Uterus (tissue), 4 donors: ENCODE results near the gene TCP1. TPM values are rescaled to one million over a fixed set of nuclear protein-coding genes. Genes with fewer than 3 reads are reported as not detected.
A peak's percentile ranks its signal among the peaks of the same experiment; 100 is the strongest.

Experiments
- DNase-seq, 2 donors: peaks; one replicate each; pipeline ENCODE4 v3.0.0-alpha.2; 2019 to 2020
- H3K27ac ChIP-seq, 2 donors: fragments of 200-600 bp; sonication (generic); 1 replicate in 1 of 2; 2 replicates in 1 of 2; pipeline ENCODE4 v1.5.1; 2016 to 2018
- H3K27me3 ChIP-seq, 2 donors: fragments of 200-600 bp; sonication (generic); one replicate each; pipeline ENCODE4 v1.5.1; 2018 to 2019; ENCODE audit warnings: control low read depth in 1 of 2
- H3K36me3 ChIP-seq, 2 donors: fragments of 200-600 bp; sonication (generic); one replicate each; pipeline ENCODE4 v1.5.1; 2019; ENCODE audit warnings: control low read depth in 1 of 2
- H3K4me1 ChIP-seq, 2 donors: fragments of 200-600 bp; sonication (generic); one replicate each; pipeline ENCODE4 v1.5.1; 2018 to 2019; ENCODE audit warnings: control low read depth in 1 of 2
- H3K4me3 ChIP-seq, 2 donors: fragments of 200-600 bp; sonication (generic); 1 replicate in 1 of 2; 2 replicates in 1 of 2; pipeline ENCODE4 v1.5.1; 2018 to 2019; ENCODE audit warnings: mild to moderate bottlenecking in 1 of 2
- H3K9me3 ChIP-seq, 2 donors: fragments of 200-600 bp; sonication (generic); one replicate each; pipeline ENCODE4 v1.5.1; 2019; ENCODE audit warnings: control low read depth in 1 of 2
- POLR2A ChIP-seq, 2 donors: fragments of 450-650 bp; IDR thresholded peaks; one replicate each; pipeline ENCODE4 v1.6.1; 2016; ENCODE audit warnings: antibody characterized with exemption in 2 of 2, mild to moderate bottlenecking in 1 of 2, moderate library complexity in 1 of 2
- intact Hi-C: fragments of 100-400 bp; cut with DNase I; formaldehyde crosslinking; loops from one replicate; pipeline ENCODE4 v1.15.1; 2023; ENCODE audit warnings: low total_unique reads
- small RNA-seq: library from RNA; depleted of rRNA; stranded (forward); fragments of <200 nt; gene quantifications from one replicate; pipeline ENCODE3, GENCODE V24; 2016
- total RNA-seq, 4 donors: library from RNA; depleted of rRNA in 3 of 4; stranded (reverse); fragments of >200 nt in 3 of 4; gene quantifications; one replicate each; pipeline versions ENCODE4 v1.1.0 to v1.2.4, GENCODE V29; 2014 to 2023
- TF ChIP-seq, protein P1 (sequence below), 4 experiments: fragments of 200-600 bp in 2 of 4; fragments of 450-650 bp in 2 of 4; sonication (generic) in 2 of 4; IDR thresholded peaks; one replicate each; pipeline ENCODE4 v1.5.1; 2016 to 2019; ENCODE audit warnings: antibody characterized with exemption in 4 of 4, mild to moderate bottlenecking in 2 of 4, moderate library complexity in 1 of 4
- donor health status: DM: yes; HTN: yes; CAD: no.

The TCP1 gene
- total RNA-seq, 4 donors from 2014 or later = 109 to 241 (median 170) TPM

DNA sequence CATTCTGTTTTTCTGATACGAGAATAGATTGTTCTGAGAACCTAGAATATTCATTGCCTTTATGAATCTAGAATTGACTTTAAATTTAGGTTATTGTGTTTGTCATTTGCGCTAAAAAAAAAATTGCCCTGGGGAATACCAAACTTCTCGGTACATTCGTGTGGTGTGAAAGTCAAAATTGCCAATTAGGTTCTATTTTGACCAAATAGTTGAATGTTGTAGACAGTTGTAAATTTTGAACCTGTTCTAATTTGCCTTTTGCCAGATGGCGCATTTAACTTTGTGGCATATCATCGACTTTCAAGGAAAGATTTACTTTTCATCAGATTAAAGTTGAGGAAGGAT is 59.1 kb downstream of the TCP1 start:
- H3K4me3 ChIP-seq = no peak overlapping the region
- intact Hi-C loops = no loop called here
- no peak for DNase-seq
- H3K27me3 ChIP-seq = no peaks in the 10 kb centered on the region
- no peak overlapping the region for H3K27ac ChIP-seq
- H3K9me3 ChIP-seq = no peaks in the 10 kb centered on the region
- no peak for TF ChIP-seq POLR2A (IDR thresholded peaks at IDR 0.05)
- TF ChIP-seq, protein P1, sequence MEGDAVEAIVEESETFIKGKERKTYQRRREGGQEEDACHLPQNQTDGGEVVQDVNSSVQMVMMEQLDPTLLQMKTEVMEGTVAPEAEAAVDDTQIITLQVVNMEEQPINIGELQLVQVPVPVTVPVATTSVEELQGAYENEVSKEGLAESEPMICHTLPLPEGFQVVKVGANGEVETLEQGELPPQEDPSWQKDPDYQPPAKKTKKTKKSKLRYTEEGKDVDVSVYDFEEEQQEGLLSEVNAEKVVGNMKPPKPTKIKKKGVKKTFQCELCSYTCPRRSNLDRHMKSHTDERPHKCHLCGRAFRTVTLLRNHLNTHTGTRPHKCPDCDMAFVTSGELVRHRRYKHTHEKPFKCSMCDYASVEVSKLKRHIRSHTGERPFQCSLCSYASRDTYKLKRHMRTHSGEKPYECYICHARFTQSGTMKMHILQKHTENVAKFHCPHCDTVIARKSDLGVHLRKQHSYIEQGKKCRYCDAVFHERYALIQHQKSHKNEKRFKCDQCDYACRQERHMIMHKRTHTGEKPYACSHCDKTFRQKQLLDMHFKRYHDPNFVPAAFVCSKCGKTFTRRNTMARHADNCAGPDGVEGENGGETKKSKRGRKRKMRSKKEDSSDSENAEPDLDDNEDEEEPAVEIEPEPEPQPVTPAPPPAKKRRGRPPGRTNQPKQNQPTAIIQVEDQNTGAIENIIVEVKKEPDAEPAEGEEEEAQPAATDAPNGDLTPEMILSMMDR (IDR thresholded peaks at IDR 0.05) = no peak
- H3K36me3 ChIP-seq = no peaks in the 10 kb centered on the region
- peaks cover 5 to 27% of the 10 kb centered on the region in 2 donors for H3K4me1 ChIP-seq

DNA sequence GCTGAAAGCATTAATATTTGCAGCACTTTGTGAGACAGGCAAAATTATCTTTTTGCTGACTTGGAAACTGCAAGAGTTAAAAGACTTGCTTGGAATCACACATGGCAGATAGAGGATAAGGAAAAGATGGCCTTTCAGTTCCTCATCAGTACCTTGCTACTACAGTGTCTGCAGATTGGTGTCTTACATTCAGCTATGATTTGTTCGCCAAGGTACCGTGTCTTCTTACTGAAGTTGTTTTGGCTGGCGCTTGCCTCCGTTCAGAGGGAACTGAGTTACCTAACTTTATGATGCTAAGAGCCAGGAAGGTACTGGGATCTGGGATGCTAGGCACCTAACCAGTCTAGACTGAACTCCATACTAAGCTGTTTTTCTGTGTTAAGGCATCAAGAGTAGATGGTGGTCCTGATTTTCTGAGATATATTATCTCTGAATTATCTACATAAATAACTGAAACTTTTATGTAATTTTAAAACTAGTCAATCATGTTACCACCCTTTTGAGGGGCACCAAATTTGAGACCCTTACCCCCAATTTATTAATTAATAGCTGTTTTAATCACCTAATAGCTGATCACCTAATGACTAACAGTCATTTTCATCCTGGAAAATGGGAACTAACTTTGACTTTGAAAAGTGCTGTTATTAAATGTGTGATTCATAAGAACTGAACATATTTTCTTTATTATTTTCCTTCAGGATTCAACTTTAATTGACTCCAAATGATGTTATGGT is 59.6 kb downstream of the TCP1 start:
- intact Hi-C loops = loop anchor here (5.0 kb wide), 1 partner anchor 33 kb away; the partner anchor contains the start of gene ACAT2
- no peaks in the 10 kb centered on the region for H3K9me3 ChIP-seq
- H3K4me3 ChIP-seq = peak overlapping the region in 1 of 2 donors; percentile 94
- H3K27ac ChIP-seq = peak overlapping the region in 1 of 2 donors; percentile 99
- no peaks in the 10 kb centered on the region for H3K36me3 ChIP-seq
- no peaks in the 10 kb centered on the region for H3K27me3 ChIP-seq
- TF ChIP-seq, protein P1 (IDR thresholded peaks at IDR 0.05) = no peak
- no peak for TF ChIP-seq POLR2A (IDR thresholded peaks at IDR 0.05)
- peaks cover 0 to 24% of the 10 kb centered on the region in 2 donors for H3K4me1 ChIP-seq
- no peak for DNase-seq

DNA sequence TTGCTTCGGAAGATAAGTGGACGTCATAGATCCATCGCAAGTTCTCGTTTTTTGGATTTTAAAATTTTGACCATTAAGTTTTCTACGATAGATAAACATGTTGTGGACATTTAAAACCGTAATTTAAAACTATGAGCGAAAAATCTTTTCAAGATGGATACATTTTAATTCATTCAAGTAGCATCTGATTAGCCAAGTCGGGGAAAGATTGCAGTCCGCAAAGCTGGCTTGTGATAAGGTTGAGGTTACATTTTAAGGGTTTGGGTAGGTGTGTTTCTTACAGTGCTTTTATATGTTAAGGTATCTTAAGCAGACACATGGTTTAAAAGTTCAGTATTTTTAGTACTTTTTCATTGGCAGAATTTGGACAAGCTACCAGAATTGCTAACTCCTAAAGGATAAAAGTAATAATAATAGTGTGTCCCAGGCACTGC is 60.9 kb downstream of the TCP1 start:
- peak overlapping the region; percentile 99 for H3K27ac ChIP-seq
- H3K4me1 ChIP-seq = peaks cover 0 to 20% of the 10 kb centered on the region in 2 donors
- no peak for DNase-seq
- no peaks in the 10 kb centered on the region for H3K36me3 ChIP-seq
- H3K27me3 ChIP-seq = no peaks in the 10 kb centered on the region
- intact Hi-C loops = loop anchor here (5.0 kb wide), 1 partner anchor 34 kb away; the partner anchor contains the start of gene ACAT2
- no peak for TF ChIP-seq POLR2A (IDR thresholded peaks at IDR 0.05)
- TF ChIP-seq, protein P1 (IDR thresholded peaks at IDR 0.05) = no peak
- peak overlapping the region; percentile 93 to 94 for H3K4me3 ChIP-seq
- H3K9me3 ChIP-seq = no peaks in the 10 kb centered on the region

Small RNA genes within 50 kb of the gene (small RNA-seq; reads per million reads assigned to genes)
- gene SNORA20 (93.2 reads per million, percentile 94 among the genes with 10 or more reads in this experiment), gene SNORA29 (not detected)

Other genes starting within 250 kb of the TCP1 start
- 100 to 1,000 TPM in 3 of 4 donors, 10 to 100 TPM in 1; 34.1 to 305 (median 208) TPM for gene SOD2, start 96.4 kb downstream of the TCP1 start, total RNA-seq
- 100 to 1,000 TPM in 2 of 4 donors, 10 to 100 TPM in 2; 33.3 to 139 (median 95.9) TPM for gene WTAP, start 62.1 kb downstream of the TCP1 start, total RNA-seq
- 10 to 100 TPM in 2 of 4 donors, 1 to 10 TPM in 2; 5.6 to 19.6 (median 11.2) TPM for gene ACAT2, start 27.6 kb downstream of the TCP1 start, total RNA-seq
- 10 to 100 TPM; 23.5 to 66.0 (median 46.8) TPM for gene MRPL18, start 865 bp upstream of the TCP1 start, total RNA-seq
- under 1 TPM in 1 of 4 donors, not detected in 3; 0.69 TPM for gene PNLDC1, start 10.7 kb upstream of the TCP1 start, total RNA-seq
- gene MAS1, start 101.4 kb upstream of the TCP1 start, total RNA-seq = under 1 TPM; under 0.01 to 0.58 (median 0.43) TPM
- 10 to 100 TPM; 36.5 to 91.7 (median 61.7) TPM for gene IGF2R, start 179.5 kb upstream of the TCP1 start, total RNA-seq